GM06990 (cell line): ENCODE results near the gene URB2.
"Not testable (repeated sequence)": the region's sequence is repeated elsewhere in the genome, so short reads cannot be mapped to it uniquely, and the experiment has no call there.

Experiments
- DNase-seq: peaks from one replicate; pipeline ENCODE4 v3.0.0-alpha.2; 2011; ENCODE audit not compliant: insufficient read length; ENCODE audit errors: extremely low read depth
- H3K27me3 ChIP-seq: replicated peaks from 2 replicates; pipeline ENCODE4 v1.6.0; 2011; ENCODE audit warnings: low read length; ENCODE audit not compliant: control insufficient read depth, insufficient read depth
- H3K36me3 ChIP-seq: 2 replicates; pipeline ENCODE4 v1.5.1; 2011; ENCODE audit warnings: low read length; ENCODE audit not compliant: control insufficient read depth, insufficient read depth
- H3K4me3 ChIP-seq: replicated peaks from 2 replicates; pipeline ENCODE4 v1.5.1; 2011; ENCODE audit warnings: low read depth, mild to moderate bottlenecking, control low read depth, low read length
- CTCF ChIP-seq: IDR thresholded peaks from 2 replicates; pipeline ENCODE4 v1.5.1; 2011; ENCODE audit warnings: low read length, control low read depth, mild to moderate bottlenecking, inconsistent platforms; ENCODE audit not compliant: insufficient read depth, poor library complexity, severe bottlenecking

URB2 gene

DNA sequence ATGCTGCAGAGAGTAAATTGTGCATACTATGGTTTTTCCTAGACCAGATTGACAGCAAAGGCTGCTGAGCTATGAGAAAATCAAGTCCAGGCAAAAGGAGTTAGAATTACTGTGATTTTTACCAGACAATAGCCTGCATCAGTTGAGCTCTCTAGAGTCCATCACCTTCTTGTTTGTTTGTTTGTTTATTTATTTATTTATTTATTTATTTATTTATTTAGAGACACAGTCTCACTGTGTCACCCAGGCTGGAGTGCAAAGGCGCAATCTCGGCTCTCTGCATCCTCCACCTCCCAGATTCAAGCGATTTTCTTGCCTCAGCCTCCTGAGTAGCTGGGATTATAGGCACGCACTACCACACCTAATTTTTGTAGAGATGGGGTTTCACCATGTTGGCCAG, 43.3 kb upstream of the URB2 start:
- no peak for TF ChIP-seq CTCF
- no peak overlapping the region for H3K4me3 ChIP-seq
- no peaks in the 10 kb centered on the region for H3K27me3 ChIP-seq
- no peak for DNase-seq
- no peaks in the 10 kb centered on the region for H3K36me3 ChIP-seq

DNA sequence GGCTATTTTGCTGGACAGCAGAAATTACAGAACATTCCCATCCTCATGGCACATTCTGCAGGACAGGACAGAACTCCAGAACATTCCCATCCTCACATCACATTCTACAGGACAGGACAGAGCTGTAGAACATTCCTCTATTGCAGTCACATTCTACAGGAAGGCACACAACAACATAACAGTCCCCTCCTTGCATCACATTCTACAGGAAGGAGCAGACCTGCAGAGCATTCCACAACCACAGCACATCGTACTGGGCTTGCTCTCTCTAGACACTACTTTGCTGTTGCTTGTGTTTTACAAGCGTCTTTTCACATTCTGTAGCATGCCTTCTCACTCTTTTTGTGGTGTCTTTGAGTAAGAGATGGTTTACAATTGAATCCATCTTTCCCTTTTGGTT, 40.7 kb upstream of the URB2 start:
- DNase-seq: no peak
- no peaks in the 10 kb centered on the region for H3K36me3 ChIP-seq
- H3K4me3 ChIP-seq: no peak overlapping the region
- H3K27me3 ChIP-seq: no peaks in the 10 kb centered on the region
- no peak for TF ChIP-seq CTCF

GRCh38 chr1:229590119-229590518, 35.9 kb upstream of the URB2 start:
- no peak for TF ChIP-seq CTCF
- DNase-seq: no peak
- no peaks in the 10 kb centered on the region for H3K27me3 ChIP-seq
- H3K36me3 ChIP-seq: peaks cover 12% of the 10 kb centered on the region
- no peak overlapping the region for H3K4me3 ChIP-seq

DNA sequence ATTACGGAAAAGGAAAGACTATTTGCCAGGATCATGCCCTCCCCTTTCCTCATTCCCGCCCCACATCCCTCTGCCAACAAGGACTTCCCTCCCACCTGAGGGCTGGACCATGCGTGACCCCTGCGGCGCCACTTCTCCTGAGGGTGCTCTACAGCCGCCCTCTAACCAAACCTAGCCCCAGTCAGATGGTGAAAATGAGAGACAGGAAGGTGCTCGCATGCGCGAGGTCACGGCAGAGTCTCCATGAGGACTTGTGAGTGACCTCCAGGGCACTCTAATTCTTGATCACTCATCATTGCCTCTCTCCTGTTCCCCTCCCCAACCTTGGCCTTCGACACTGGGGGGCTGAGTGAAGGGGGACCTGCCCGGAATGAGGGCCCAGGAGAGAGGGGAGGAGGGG, 32.2 kb upstream of the URB2 start:
- H3K27me3 ChIP-seq: no peaks in the 10 kb centered on the region
- no peak for DNase-seq
- no peak overlapping the region for H3K4me3 ChIP-seq
- peaks cover 13% of the 10 kb centered on the region for H3K36me3 ChIP-seq
- no peak for TF ChIP-seq CTCF

GRCh38 chr1:229594227-229595008, 31.6 kb upstream of the URB2 start:
- Histone ChIP-seq H3K4me3 (no peak overlapping the region), H3K27me3 (no peaks in the 10 kb centered on the region), H3K36me3 (peaks cover 13% of the 10 kb centered on the region)
- no peak for TF ChIP-seq CTCF
- no peak for DNase-seq

DNA sequence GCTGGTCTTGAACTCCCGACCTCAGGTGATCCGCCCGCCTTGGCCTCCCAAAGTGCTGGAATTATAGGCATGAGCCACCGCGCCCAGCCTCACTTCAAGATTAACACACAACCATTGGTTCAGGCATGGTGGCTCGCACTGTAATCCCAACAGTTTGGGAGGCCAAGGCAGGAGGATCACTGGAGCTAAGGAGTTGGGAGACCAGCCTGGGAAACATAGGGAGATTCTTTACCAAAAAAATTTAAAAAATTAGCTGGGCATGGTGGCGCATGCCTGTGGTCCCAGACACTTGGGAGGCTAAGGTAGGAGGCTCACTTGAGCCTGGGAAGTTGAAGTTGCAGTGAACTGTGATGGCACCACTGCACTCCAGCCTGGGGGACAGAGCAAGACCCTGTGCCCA, 30.2 kb upstream of the URB2 start:
- H3K4me3 ChIP-seq, H3K27me3 ChIP-seq, DNase-seq: not testable (repeated sequence)
- H3K36me3 ChIP-seq: peaks cover 13% of the 10 kb centered on the region
